GM10266 (cell line): Measurements from ENCODE around the gene ABCA9.

ENCODE experiments used
- DNase-seq: peaks from one replicate; pipeline ENCODE4 v3.0.0; 2012; ENCODE audit errors: extremely low spot score
- CTCF ChIP-seq: IDR thresholded peaks from 2 replicates; pipeline ENCODE4 v1.5.1; 2012; ENCODE audit warnings: mild to moderate bottlenecking, low read depth; ENCODE audit not compliant: control insufficient read depth, insufficient read depth; ENCODE audit errors: missing control alignments

Gene ABCA9

GRCh38 chr17:69046121-69046807 is 14.5 kb downstream of the ABCA9 start:
- TF ChIP-seq CTCF, result no peak
- no peak for DNase-seq

- no peak for TF ChIP-seq CTCF
- DNase-seq, result no peak
These were observed 15.1 kb downstream of the ABCA9 start for GRCh38 chr17:69045646-69046045.

- no peak for DNase-seq
- no peak for TF ChIP-seq CTCF
These were observed 16.4 kb downstream of the ABCA9 start for GRCh38 chr17:69044371-69044770.

GRCh38 chr17:69043098-69043734 is 17.5 kb downstream of the ABCA9 start:
- no peak for DNase-seq
- TF ChIP-seq CTCF, result no peak

GRCh38 chr17:69042308-69042707 is 18.4 kb downstream of the ABCA9 start:
- no peak for DNase-seq
- no peak for TF ChIP-seq CTCF

DNA sequence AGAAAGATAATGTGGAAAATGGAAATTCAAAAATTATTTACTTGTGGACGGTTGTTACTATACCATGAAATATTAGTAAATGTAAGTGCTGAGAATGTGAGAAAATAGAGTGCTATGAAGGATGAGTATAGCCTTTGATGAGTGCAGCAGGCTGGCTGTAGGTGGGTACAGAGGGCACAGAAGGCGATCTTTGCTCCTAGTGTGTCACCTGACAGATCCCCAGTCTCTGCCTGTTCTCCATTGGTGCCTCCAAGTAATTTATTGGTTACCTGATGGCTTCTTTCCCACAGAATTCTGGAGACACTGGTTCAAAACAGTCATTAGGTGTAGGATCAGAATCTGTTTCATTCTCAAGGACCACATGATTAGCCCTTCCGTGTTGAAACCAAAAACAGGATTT is 28.9 kb downstream of the ABCA9 start:
- no peak for DNase-seq
- no peak for TF ChIP-seq CTCF

DNA sequence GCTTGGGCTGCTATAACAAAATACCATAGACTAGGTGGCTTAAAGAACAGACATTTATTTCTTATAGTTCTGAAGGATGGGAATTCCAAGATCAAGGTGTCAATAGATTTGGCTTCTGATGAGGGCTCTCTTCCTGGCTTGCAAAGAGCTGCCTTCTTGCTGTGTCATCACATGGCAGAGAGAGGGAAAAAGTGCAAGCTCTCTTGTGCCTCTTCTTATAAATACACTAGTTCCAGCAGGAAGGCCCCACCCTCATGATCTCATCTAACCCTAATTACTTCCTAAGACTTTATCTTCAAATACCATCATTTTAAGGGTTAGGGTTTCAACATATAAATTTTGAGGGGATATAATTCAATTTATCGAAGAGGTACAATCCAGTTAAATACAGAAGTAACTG is 30.6 kb downstream of the ABCA9 start:
- no peak for DNase-seq
- TF ChIP-seq CTCF, result no peak
